ENCODE data around the gene CDH13.

DNA sequence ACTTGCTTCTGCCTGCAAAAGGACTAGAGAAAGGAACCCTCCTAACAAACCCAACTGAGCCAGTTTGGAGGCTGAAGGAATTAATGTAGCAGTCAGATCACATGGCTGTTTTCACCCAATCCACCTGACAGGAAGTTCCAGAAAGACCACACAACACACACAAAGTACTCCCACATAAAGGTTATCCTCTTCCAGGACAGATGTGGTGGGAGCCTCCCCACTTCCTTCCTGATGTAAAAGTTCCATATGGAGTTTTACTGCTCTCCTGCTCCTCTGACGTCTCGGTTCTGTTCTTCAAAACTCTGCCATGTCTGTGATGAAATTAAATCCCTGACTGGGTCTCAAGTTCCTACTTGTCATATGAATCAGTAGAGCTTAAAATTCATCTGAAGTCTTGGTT lies 684.0 kb downstream of the CDH13 start:
- TF ChIP-seq, protein P1, sequence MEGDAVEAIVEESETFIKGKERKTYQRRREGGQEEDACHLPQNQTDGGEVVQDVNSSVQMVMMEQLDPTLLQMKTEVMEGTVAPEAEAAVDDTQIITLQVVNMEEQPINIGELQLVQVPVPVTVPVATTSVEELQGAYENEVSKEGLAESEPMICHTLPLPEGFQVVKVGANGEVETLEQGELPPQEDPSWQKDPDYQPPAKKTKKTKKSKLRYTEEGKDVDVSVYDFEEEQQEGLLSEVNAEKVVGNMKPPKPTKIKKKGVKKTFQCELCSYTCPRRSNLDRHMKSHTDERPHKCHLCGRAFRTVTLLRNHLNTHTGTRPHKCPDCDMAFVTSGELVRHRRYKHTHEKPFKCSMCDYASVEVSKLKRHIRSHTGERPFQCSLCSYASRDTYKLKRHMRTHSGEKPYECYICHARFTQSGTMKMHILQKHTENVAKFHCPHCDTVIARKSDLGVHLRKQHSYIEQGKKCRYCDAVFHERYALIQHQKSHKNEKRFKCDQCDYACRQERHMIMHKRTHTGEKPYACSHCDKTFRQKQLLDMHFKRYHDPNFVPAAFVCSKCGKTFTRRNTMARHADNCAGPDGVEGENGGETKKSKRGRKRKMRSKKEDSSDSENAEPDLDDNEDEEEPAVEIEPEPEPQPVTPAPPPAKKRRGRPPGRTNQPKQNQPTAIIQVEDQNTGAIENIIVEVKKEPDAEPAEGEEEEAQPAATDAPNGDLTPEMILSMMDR (conservative IDR thresholded peaks at IDR 0.05 in 1 of 2, IDR thresholded peaks at IDR 0.05 in 1 of 2; ENCODE audit: low read depth in 1 of 2, low read length in 2 of 2) = no peak
- no peak for TF ChIP-seq EZH2 (IDR thresholded peaks at IDR 0.05; ENCODE audit: low read length, missing control alignments)

Measured in fibroblast of lung (primary cell).